Femur (tissue), 1 donor: ENCODE results near the gene PSME3.
"Not testable (repeated sequence)": the region's sequence is repeated elsewhere in the genome, so short reads cannot be mapped to it uniquely, and the experiment has no call there.

Experiments
- DNase-seq: peaks from one replicate; pipeline ENCODE4 v3.0.0-alpha.2; 2017

The PSME3 gene

DNA sequence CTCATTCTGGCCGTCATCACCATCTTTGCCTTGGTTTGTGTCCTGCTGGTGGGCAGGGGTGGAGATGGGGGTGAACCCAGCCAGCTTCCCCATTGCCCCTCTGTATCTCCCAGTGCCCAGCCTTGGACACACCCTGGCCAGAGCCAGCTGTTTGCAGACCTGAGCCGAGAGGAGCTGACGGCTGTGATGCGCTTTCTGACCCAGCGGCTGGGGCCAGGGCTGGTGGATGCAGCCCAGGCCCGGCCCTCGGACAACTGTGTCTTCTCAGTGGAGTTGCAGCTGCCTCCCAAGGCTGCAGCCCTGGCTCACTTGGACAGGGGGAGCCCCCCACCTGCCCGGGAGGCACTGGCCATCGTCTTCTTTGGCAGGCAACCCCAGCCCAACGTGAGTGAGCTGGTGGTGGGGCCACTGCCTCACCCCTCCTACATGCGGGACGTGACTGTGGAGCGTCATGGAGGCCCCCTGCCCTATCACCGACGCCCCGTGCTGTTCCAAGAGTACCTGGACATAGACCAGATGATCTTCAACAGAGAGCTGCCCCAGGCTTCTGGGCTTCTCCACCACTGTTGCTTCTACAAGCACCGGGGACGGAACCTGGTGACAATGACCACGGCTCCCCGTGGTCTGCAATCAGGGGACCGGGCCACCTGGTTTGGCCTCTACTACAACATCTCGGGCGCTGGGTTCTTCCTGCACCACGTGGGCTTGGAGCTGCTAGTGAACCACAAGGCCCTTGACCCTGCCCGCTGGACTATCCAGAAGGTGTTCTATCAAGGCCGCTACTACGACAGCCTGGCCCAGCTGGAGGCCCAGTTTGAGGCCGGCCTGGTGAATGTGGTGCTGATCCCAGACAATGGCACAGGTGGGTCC lies 18.4 kb downstream of the PSME3 start:
- DNase-seq, result not testable (repeated sequence)

DNA sequence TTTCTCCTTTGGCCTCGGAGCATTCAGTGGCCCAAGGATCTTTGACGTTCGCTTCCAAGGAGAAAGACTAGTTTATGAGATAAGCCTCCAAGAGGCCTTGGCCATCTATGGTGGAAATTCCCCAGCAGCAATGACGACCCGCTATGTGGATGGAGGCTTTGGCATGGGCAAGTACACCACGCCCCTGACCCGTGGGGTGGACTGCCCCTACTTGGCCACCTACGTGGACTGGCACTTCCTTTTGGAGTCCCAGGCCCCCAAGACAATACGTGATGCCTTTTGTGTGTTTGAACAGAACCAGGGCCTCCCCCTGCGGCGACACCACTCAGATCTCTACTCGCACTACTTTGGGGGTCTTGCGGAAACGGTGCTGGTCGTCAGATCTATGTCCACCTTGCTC lies 19.2 kb downstream of the PSME3 start:
- DNase-seq, result no peak

DNA sequence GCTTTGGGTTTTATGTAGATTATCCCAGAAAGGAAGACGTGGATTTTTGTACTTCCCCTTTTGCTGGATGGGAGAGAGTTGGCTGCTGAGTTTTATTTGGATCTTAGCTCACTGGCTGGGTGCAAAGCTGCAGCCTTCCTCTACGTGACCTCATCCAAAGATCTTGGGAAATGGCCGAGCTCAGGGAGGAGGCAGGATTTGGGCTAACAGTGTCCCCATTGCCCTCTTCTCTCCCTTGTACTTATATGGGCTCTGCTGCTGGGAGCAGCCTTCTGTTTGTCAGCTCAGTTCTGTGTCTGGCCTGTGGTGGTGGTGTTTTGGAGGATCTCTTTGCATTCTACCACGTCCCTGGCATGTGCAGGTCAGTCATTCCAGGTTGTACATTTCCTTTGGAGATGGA lies 19.8 kb downstream of the PSME3 start:
- no peak for DNase-seq

DNA sequence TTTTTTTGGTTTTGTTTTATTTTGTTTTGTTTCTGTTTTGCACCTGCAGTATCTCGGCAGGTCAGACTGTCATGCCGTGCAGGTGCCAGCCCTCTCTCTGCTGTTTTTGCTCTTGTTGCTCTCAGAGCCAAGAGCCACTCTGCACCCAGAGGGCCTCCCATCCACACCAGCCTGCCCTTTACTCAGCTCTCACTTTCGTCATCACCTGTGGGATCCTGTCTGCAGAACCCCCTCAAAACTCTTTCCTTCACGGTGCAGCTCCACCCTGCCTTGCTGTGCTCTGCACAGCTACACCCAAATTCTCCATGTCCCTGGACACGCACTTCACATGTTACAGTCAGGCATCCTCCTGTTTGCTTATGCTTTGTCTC lies 20.4 kb downstream of the PSME3 start:
- no peak for DNase-seq

DNA sequence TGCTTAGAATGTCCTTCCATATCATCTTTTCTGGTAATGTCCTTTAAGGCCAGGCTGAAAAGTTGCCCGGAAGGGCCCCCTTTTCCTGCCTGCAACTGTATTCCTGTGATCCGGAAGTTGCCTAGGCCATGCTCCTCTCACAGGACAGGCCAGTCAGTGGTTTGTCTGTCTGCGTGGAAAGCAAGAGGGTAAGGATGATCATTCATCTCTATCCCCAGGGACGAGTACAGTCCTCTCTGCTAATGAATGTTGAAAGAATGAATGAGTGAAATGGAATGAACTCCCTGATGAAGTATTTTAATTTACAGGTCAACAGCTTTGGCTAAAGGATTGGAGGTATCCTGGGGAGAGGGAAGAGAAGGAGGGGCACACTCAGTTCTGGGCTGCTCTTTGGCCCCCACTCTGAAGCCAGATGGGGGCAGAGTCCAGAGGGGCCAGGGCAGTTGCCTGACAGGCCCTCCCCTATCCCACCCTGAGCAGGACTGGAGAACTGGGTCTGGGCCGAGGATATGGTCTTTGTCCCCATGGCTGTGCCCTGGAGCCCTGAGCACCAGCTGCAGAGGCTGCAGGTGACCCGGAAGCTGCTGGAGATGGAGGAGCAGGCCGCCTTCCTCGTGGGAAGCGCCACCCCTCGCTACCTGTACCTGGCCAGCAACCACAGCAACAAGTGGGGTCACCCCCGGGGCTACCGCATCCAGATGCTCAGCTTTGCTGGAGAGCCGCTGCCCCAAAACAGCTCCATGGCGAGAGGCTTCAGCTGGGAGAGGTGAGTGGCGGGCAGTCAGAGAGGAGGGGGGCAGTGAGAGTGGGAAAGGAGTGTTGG lies 21.0 kb downstream of the PSME3 start:
- no peak for DNase-seq

DNA sequence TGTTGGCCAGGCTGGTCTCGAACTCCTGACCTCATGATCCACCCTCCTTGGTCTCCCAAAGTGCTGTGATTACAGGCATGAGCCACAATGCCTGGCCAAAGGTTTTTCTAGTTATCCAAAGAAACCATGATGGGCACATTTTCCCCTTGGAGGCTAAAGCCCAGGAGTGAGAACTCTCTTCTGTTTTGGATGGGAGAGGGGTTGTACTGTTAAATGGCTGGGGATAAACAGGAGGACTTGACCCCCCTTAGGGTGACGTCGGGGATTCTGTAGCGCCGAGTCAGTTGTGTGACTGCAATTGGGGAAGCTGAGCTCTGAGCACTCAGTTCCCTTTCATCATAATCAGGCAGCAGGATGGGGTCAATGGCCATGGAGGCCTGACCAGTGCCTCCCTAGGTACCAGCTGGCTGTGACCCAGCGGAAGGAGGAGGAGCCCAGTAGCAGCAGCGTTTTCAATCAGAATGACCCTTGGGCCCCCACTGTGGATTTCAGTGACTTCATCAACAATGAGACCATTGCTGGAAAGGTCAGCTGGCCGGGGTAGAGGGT lies 21.9 kb downstream of the PSME3 start:
- no peak for DNase-seq

DNA sequence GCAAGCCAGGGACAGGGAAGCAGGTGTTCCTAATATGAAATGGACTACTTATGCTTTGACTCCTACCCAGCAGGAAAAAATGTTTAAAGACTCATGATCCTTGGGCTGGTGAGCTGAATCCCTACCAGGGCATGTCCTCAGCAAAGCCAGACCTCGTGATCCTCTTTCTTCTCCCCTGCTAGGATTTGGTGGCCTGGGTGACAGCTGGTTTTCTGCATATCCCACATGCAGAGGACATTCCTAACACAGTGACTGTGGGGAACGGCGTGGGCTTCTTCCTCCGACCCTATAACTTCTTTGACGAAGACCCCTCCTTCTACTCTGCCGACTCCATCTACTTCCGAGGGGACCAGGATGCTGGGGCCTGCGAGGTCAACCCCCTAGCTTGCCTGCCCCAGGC lies 22.9 kb downstream of the PSME3 start:
- not testable (repeated sequence) for DNase-seq

DNA sequence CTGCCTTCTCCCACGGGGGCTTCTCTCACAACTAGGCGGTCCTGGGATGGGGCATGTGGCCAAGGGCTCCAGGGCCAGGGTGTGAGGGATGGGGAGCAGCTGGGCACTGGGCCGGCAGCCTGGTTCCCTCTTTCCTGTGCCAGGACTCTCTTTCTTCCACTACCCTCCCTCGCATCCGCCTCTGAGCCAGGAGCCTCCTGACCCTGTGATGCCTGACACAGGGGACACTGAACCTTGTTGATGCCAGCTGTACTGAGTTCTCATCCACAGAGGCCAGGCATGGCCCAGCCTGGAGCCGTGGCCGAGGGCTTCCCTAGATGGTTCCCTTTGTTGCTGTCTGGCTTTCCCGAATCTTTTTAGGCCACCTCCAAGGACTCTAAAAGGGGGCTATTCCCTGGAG lies 23.3 kb downstream of the PSME3 start:
- DNase-seq, result not testable (repeated sequence)

DNA sequence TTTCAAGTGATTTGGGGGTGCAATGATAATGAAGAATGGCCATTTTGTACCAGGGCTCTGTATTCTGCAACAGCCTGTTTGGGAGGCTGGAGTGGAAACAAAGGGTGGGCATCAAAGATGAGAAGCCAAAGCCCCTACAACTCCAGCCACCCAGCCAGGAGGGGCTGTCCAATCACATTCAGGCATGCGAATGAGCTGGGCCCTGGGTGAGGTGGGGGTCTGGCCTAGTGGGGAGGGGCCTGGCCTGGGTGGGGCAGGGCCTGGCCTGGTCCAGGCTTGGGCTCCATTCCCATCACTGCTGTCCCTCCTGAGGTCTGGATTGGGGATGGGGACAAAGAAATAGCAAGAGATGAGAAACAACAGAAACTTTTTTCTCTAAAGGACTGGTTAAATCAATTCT lies 24.2 kb downstream of the PSME3 start:
- no peak for DNase-seq

DNA sequence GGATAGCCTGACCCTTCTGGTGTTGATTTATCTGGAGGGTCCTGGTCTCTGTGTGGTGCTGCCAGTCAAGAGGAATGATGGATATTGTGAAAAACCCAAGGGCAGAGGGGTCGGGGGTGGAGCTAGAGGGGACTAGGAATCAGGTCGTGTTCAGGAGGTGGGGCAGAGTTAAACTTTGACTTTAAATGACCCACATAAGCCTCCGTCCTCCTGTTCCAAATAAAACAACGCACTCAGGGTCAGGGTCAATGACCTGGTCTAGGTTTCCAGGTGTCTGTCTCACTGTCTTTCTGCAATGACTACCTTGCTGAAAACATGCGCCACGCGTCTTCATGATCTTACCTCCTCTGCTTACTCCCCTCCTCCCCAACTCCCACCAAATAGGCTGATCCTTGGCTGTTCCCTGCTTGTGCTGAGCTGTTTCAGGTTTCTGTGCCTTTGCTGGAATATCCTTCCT lies 32.5 kb downstream of the PSME3 start:
- DNase-seq, result no peak

DNA sequence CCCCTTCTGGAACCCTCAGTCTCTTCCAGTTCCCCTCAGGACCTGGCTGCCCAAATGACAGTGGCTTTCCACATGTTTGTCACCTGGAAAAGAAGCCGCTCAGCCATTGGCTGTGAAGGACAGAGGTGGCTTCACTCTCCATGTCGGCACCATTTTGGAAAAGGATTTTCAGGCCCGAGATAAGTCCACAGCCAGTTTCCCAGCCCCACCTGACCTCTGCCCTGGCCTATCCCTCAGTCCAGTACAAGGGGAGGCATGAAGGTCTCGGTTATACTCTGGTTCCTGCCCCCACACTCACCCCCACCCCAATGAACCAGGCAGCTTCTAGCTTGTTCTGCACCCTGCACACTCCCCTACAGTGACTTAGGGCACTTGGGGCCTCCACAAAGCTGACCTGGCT lies 33.0 kb downstream of the PSME3 start:
- DNase-seq, result no peak

DNA sequence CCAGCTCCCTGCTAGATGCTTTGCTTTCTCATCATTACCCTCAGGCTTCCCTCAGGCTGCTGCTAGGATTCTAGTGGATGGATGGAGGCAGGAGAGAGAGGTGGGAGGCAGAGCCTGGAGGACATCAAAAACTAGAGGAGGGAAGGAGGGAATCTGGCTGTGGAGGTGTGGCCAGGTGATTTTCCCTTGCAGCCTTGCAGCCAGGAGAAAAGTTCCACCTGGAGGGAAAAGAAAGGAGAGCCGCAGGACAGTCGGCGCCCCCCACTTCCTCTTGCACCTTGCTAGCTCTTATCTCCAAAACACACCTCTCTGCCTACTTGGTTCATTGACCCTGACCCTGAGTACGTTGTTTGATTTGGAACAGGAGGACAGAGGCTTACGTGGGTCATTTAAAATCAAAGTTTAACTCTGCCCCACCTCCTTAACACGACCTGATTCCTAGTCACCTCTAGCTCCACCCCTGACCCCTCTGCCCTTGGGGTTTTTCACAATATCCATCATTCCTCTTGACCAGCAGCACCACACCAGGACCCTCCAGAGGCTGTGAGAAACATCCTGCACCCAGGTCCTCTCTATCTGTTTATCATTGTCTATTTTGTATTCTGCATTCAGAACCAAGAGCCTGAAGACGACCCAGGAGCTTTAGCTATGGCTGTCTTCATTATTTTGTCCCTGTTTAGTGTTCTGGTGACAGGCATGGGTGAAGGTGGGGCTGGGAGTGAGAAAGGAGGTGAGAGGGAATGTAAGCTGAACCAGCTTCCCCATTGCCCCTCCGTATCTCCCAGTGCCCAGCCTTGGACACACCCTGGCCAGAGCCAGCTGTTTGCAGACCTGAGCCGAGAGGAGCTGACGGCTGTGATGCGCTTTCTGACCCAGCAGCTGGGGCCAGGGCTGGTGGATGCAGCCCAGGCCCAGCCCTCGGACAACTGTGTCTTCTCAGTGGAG lies 33.7 kb downstream of the PSME3 start:
- no peak for DNase-seq

DNA sequence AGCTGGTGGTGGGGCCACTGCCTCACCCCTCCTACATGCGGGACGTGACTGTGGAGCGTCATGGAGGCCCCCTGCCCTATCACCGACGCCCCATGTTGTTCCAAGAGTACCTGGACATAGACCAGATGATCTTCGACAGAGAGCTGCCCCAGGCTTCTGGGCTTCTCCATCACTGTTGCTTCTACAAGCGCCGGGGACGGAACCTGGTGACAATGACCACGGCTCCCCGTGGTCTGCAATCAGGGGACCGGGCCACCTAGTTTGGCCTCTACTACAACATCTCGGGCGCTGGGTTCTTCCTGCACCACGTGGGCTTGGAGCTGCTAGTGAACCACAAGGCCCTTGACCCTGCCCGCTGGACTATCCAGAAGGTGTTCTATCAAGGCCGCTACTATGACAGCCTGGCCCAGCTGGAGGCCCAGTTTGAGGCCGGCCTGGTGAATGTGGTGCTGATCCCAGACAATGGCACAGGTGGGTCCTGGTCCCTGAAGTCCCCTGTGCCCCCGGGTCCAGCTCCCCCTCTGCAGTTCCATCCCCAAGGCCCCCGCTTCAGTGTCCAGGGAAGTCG lies 34.6 kb downstream of the PSME3 start:
- not testable (repeated sequence) for DNase-seq

DNA sequence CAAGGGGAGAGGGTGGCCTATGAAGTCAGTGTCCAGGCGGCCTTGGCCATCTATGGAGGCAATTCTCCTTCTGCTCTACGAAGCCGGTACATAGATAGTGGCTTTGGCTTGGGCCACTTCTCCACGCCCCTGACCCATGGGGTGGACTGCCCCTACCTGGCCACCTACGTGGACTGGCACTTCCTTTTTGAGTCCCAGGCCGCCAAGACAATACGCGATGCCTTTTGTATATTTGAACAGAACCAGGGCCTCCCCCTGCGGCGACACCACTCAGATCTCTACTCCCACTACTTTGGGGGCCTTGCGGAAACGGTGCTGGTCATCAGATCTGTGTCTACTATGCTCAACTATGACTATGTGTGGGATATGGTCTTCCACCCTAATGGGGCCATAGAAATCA lies 35.1 kb downstream of the PSME3 start:
- DNase-seq, result no peak

DNA sequence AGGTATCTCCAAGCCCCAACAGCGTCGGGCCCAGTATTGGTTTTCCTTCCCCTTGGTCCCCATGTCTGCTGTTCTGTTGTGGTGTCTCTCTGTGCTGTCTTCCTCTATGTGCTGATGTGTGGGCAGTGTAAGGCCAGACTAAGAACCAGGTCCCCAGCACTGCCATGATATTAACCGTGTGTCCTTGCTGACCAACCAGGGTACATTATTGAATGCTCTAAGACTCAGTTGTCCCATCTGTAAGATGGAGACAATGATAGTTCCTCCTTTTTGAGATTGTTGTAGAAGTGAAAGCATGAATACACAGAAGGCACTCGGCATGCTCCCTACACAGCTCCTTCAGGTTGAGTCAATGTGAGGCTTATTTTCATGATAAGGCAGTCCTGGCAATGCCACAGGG lies 38.5 kb downstream of the PSME3 start:
- no peak for DNase-seq

DNA sequence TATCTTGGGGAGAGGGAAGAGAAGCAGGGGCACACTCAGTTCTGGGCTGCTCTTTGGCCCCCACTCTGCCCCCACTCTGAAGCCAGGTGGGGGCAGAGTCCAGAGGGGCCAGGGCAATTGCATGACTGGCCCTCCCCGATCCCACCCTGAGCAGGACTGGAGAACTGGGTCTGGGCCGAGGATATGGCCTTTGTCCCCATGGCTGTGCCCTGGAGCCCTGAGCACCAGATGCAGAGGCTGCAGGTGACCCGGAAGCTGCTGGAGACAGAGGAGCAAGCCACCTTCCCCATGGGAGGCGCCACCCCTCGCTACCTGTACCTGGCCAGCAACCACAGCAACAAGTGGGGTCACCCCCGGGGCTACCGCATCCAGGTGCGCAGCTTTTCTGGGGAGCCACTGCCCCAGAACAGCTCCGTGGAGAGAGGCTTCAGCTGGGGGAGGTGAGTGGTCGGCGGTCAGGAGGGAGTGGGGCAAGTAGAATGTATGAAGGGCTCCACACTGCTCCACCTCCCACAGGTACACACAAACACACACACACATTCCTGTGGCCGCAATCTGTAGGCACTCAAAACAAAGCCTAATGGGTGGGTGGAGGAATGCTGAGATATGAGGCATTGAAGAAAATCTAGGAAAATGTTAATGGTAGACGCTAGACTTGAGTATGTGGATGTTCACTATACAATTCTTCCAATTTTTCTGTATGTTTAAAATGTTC lies 39.2 kb downstream of the PSME3 start:
- DNase-seq, result no peak

DNA sequence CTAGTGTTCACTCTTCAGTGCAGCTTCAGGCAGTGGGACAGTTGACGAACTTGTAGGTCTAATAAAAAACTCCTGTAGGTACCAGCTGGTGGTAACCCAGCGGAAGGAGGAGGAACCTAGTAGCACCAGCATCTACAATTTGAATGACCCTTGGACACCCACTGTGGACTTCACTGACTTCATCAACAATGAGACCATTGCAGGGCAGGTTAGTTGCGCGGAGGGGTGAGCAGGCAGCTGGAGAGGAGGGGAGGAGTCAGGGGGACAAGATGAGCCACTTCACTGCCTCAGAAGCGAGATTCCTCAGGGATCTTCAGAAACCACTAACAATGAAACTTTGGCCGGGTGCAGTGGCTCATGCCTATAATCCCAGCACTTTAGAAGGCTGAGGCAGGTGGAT lies 40.1 kb downstream of the PSME3 start:
- no peak for DNase-seq

DNA sequence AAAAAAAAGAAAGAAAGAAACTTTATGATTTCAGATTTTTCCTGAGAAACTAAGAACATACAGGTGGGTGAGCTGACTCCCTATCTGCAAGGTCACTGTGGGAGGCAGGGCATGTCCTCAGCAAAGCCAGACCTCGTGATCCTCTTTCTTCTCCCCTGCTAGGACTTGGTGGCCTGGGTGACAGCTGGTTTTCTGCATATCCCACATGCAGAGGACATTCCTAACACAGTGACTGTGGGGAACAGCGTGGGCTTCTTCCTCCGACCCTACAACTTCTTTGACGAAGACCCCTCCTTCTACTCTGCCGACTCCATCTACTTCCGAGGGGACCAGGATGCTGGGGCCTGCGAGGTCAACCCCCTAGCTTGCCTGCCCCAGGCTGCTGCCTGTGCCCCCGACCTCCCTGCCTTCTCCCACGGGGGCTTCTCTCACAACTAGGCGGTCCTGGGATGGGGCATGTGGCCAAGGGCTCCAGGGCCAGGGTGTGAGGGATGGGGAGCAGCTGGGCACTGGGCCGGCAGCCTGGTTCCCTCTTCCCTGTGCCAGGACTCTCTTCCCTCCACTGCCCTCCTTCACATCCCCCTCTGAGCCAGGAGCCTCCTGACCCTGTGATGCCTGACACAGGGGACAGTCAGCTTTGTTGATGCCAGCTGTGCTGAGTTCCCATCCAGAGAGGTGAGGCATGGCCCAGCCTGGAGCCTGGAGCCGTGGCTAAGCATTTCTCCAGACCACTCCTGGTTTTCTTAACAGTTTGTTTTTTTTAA lies 40.9 kb downstream of the PSME3 start:
- not testable (repeated sequence) for DNase-seq

DNA sequence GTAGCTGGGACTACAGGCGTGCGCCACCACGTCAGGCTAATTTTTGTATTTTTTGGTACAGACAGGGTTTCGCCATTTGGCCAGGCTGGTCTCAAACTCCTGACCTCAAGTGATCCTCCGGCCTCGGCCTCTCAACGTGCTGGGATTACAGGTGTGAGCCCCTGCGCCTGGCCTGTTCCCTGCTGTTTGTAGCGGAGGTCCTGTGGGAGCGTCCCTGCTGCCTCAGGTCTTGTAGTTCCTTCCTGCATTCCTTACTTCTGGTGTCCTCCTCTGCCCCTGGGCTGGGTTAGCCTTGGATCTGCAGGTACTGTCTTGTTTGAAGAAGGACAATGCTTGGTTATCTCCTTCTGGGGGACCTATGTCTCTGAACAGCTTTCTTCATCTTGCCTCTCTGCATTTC lies 43.8 kb downstream of the PSME3 start:
- DNase-seq, result no peak

DNA sequence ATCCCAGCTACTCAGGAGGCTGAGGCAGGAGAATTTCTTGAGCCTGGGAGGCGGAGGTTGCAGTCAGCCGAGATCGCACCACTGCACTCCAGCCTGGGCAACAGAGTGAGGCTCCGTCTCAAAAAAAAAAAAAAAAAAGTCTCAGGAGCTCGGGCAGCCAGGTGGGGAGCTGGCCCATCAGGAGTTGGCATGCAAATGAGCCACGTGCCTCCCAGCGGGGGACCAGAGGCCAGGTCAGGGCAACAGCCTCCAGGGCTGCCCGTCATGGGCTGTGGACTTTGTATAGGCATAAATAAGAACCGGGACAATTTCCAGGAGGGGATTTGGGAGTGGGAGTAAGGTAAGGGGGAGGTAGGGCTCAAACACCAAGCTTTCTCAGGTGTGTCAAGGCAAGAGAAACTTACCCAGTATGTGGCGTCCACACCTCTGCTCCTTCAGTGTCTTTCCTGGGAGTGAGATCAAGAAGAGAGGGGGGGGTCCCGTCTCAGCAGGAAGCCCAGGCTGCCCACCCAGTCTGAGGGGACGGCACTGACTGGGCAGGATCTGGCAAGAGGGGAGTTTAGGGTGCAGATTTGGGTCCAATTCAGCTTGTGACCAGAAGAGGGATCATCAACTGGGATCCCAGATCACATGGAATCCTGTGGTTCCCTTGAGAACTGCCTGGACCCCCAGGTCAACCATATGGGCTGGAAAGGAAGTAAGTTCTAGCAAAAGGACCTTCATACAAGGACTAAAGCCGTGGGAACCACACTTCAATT lies 45.1 kb downstream of the PSME3 start:
- DNase-seq, result no peak
